H9 (cell line): Measurements from ENCODE around the gene SSTR5. TPM values are rescaled to one million over a fixed set of nuclear protein-coding genes. Genes with fewer than 3 reads are reported as not detected.

Experiments
- DNase-seq: peaks from one replicate; pipeline ENCODE4 v3.0.0-alpha.2; 2017
- H2AFZ ChIP-seq: one replicate; pipeline ENCODE4 v1.6.1; 2013; ENCODE audit warnings: mild to moderate bottlenecking, low read length, control low read depth, moderate library complexity
- H2AK5ac ChIP-seq: 2 replicates; pipeline ENCODE4 v1.6.1; 2013; ENCODE audit warnings: low read length, control low read depth, mixed read lengths; ENCODE audit not compliant: insufficient read length
- H2BK120ac ChIP-seq: one replicate; pipeline ENCODE4 v1.6.1; 2013; ENCODE audit warnings: low read depth, mild to moderate bottlenecking, low read length, control low read depth, inconsistent platforms; ENCODE audit not compliant: poor library complexity, severe bottlenecking
- H2BK12ac ChIP-seq: 2 replicates; pipeline ENCODE4 v1.6.1; 2013; ENCODE audit warnings: low read length, control low read depth, mixed read lengths, low read depth; ENCODE audit not compliant: insufficient read length
- H2BK15ac ChIP-seq: 2 replicates; pipeline ENCODE4 v1.6.1; 2013; ENCODE audit warnings: low read depth, low read length, control low read depth
- H2BK20ac ChIP-seq: one replicate; pipeline ENCODE4 v1.6.1; 2013; ENCODE audit warnings: low read depth, mild to moderate bottlenecking, low read length, control low read depth, inconsistent platforms; ENCODE audit not compliant: poor library complexity, severe bottlenecking
- H2BK5ac ChIP-seq: 2 replicates; pipeline ENCODE4 v1.6.1; 2013; ENCODE audit warnings: low read length, control low read depth, mixed read lengths; ENCODE audit not compliant: insufficient read length
- H3K14ac ChIP-seq: 2 replicates; pipeline ENCODE4 v1.6.1; 2013; ENCODE audit warnings: low read length, control low read depth; ENCODE audit not compliant: insufficient read depth
- H3K18ac ChIP-seq: 2 replicates; pipeline ENCODE4 v1.6.1; 2013; ENCODE audit warnings: low read depth, mild to moderate bottlenecking, mixed read lengths, low read length, control low read depth; ENCODE audit not compliant: insufficient read length
- H3K23ac ChIP-seq: 2 replicates; pipeline ENCODE4 v1.6.1; 2013; ENCODE audit warnings: low read length, control low read depth, mixed read lengths, low read depth; ENCODE audit not compliant: insufficient read length
- H3K23me2 ChIP-seq: 2 replicates; pipeline ENCODE4 v1.6.1; 2013; ENCODE audit warnings: low read depth, mild to moderate bottlenecking, mixed read lengths, low read length, control low read depth; ENCODE audit not compliant: insufficient read length, poor library complexity, severe bottlenecking
- H3K27ac ChIP-seq: 2 replicates; pipeline ENCODE4 v1.5.1; 2013; ENCODE audit warnings: low read length, control low read depth, mixed read lengths, low read depth; ENCODE audit not compliant: insufficient read length
- H3K27me3 ChIP-seq: 2 replicates; pipeline ENCODE4 v1.6.1; 2013; ENCODE audit warnings: low read length, control low read depth, inconsistent platforms; ENCODE audit not compliant: insufficient read depth
- H3K4ac ChIP-seq: 2 replicates; pipeline ENCODE4 v1.6.1; 2013; ENCODE audit warnings: low read depth, mild to moderate bottlenecking, control low read depth, inconsistent platforms, low read length, moderate library complexity
- H3K4me1 ChIP-seq: 2 replicates; pipeline ENCODE4 v1.6.1; 2013; ENCODE audit warnings: low read length, control low read depth, inconsistent platforms; ENCODE audit not compliant: insufficient read depth
- H3K4me2 ChIP-seq: 2 replicates; pipeline ENCODE4 v1.6.1; 2013; ENCODE audit warnings: low read length, control low read depth, mixed read lengths; ENCODE audit not compliant: insufficient read length, insufficient read depth
- H3K56ac ChIP-seq: 2 replicates; pipeline ENCODE4 v1.6.1; 2013; ENCODE audit warnings: low read depth, mild to moderate bottlenecking, mixed read lengths, low read length, control low read depth; ENCODE audit not compliant: insufficient read length
- H3K79me1 ChIP-seq: 2 replicates; pipeline ENCODE4 v1.6.1; 2013; ENCODE audit warnings: low read depth, mild to moderate bottlenecking, moderate library complexity, low read length, control low read depth, inconsistent platforms; ENCODE audit not compliant: insufficient read depth, poor library complexity, severe bottlenecking
- H3K79me2 ChIP-seq: 2 replicates; pipeline ENCODE4 v1.6.1; 2013; ENCODE audit warnings: low read length, control low read depth, inconsistent platforms; ENCODE audit not compliant: insufficient read depth
- H3K9ac ChIP-seq: 2 replicates; pipeline ENCODE4 v1.6.1; 2013; ENCODE audit warnings: low read length, control low read depth, mixed read lengths; ENCODE audit not compliant: insufficient read length; ENCODE audit errors: extremely low read depth
- H3K9me3 ChIP-seq: one replicate; pipeline ENCODE4 v1.6.1; 2013; ENCODE audit warnings: low read depth, low read length, inconsistent platforms; ENCODE audit not compliant: control insufficient read depth
- H3T11ph ChIP-seq: one replicate; pipeline ENCODE4 v1.6.1; 2013; ENCODE audit warnings: mild to moderate bottlenecking, low read length, control low read depth, inconsistent platforms
- H4K20me1 ChIP-seq: one replicate; pipeline ENCODE4 v1.6.1; 2013; ENCODE audit not compliant: control insufficient read depth, insufficient read length, insufficient read depth
- H4K5ac ChIP-seq: 2 replicates; pipeline ENCODE4 v1.6.1; 2013; ENCODE audit warnings: low read depth, mild to moderate bottlenecking, mixed read lengths, low read length, control low read depth; ENCODE audit not compliant: insufficient read length
- H4K8ac ChIP-seq: replicated peaks from 2 replicates; pipeline ENCODE4 v1.6.1; 2013; ENCODE audit warnings: low read length, control low read depth, mixed read lengths, low read depth; ENCODE audit not compliant: insufficient read length
- H4K91ac ChIP-seq: 2 replicates; pipeline ENCODE4 v1.6.1; 2013; ENCODE audit warnings: low read depth, mild to moderate bottlenecking, moderate library complexity, mixed read lengths, low read length, control low read depth; ENCODE audit not compliant: insufficient read length
- H3K27ac Mint-ChIP-seq, 3 experiments: 2 replicates in 2 of 3; 3 replicates in 1 of 3; pipeline ENCODE4 v1.8.0; 2020 to 2021; ENCODE audit warnings: mixed read lengths in 3 of 3, mild to moderate bottlenecking in 1 of 3, moderate library complexity in 1 of 3
- H3K27me3 Mint-ChIP-seq: 2 replicates; pipeline ENCODE4 v1.8.0; 2021; ENCODE audit warnings: low read depth, mild to moderate bottlenecking, moderate library complexity, mixed read lengths
- H3K36me3 Mint-ChIP-seq, 3 experiments: 2 replicates in 2 of 3; 3 replicates in 1 of 3; pipeline ENCODE4 v1.8.0; 2020 to 2021; ENCODE audit warnings: low read depth in 3 of 3, mixed read lengths in 3 of 3; ENCODE audit not compliant: insufficient read depth in 1 of 3
- H3K4me1 Mint-ChIP-seq, 2 experiments: 2 replicates each; pipeline ENCODE4 v1.8.0; 2020; ENCODE audit warnings: mixed read lengths in 2 of 2
- H3K4me3 Mint-ChIP-seq, 2 experiments: 2 replicates in 1 of 2; 3 replicates in 1 of 2; pipeline ENCODE4 v1.8.0; 2020 to 2021; ENCODE audit warnings: mild to moderate bottlenecking in 2 of 2, mixed read lengths in 2 of 2, moderate library complexity in 1 of 2
- H3K9me3 Mint-ChIP-seq, 2 experiments: 2 replicates in 1 of 2; 3 replicates in 1 of 2; pipeline ENCODE4 v1.8.0; 2020; ENCODE audit warnings: mild to moderate bottlenecking in 2 of 2, mixed read lengths in 2 of 2, moderate library complexity in 1 of 2
- CTCF ChIP-seq: fragments of 200-600 bp; sonication (generic); conservative IDR thresholded peaks from 3 replicates; pipeline ENCODE4 v1.8.0; 2021; ENCODE audit warnings: antibody characterized with exemption, mild to moderate bottlenecking
- WGBS: extraction: QIAGEN DNeasy Blood & Tissue Kit; methylation state at CpG from one replicate; pipeline ENCODE4 v1.1.7; 2013; ENCODE audit warnings: missing lambda C conversion rate, low lambda C conversion rate, mixed read lengths; ENCODE audit not compliant: insufficient read length; ENCODE audit errors: extremely low coverage; 5-methylcytosine and 5-hydroxymethylcytosine counted together
- total RNA-seq: library from RNA; stranded (reverse); gene quantifications from 2 replicates; pipeline ENCODE4 v1.2.1, GENCODE V29; 2021

SSTR5 gene
- total RNA-seq, 1 experiment from 2014 or later = 0.22 TPM

DNA sequence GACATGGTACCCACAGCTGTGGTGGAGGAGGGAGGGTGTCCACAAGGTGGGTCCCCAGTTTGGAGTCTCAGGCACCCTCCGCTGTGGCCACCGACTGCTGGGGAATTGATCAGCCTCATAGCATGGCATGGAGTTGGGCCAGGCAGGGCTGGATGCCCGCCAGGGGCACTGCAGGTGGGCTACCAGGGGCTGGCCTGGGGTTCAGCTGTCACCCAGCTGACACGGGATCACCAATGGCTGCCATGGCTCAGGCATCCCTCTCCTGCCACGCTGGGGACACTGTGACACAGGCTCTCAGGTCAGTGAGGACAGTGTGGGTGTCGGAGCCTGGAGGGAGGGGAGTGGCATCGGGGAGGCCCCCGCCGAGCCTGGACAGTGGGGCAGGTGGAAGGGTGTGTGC is 19.8 kb upstream of the SSTR5 start:
- H3K27ac Mint-ChIP-seq = no peak overlapping the region
- Histone ChIP-seq H3K27me3 (no peaks in the 10 kb centered on the region), H3K56ac (no peak overlapping the region), H3K4ac (no peak overlapping the region), H3K23me2 (peaks cover 4% of the 10 kb centered on the region), H3K79me1 (no peaks in the 10 kb centered on the region), H3K9ac (no peak overlapping the region), H3K4me2 (no peak overlapping the region), H2AK5ac (no peak overlapping the region), H3K79me2 (no peaks in the 10 kb centered on the region), H3T11ph (no peak overlapping the region), H4K8ac (no peak overlapping the region), H3K18ac (no peak overlapping the region), H2BK15ac (no peak overlapping the region), H3K27ac (no peak overlapping the region), H3K4me1 (no peaks in the 10 kb centered on the region), H2BK5ac (no peak overlapping the region), H4K5ac (no peak overlapping the region), H4K20me1 (no peaks in the 10 kb centered on the region), H3K14ac (no peak overlapping the region; the same call in 1 of the 2 replicates), H4K91ac (no peak overlapping the region), H2BK12ac (no peak overlapping the region), H2AFZ (no peak overlapping the region), H3K9me3 (no peaks in the 10 kb centered on the region), H3K23ac (no peak overlapping the region), H2BK120ac (no peak overlapping the region), H2BK20ac (no peak overlapping the region)
- H3K4me3 Mint-ChIP-seq = no peak overlapping the region
- DNase-seq = no peak
- H3K9me3 Mint-ChIP-seq = no peaks in the 10 kb centered on the region
- 0 out of 4 replicates have a peak, but pooled peaks cover 0 to 4% of the 10 kb centered on the region in 2 experiments for H3K4me1 Mint-ChIP-seq
- TF ChIP-seq CTCF = no peak
- H3K27me3 Mint-ChIP-seq = peaks cover 10% of the 10 kb centered on the region
- WGBS = no CpG with 5 or more reads among the region's 9 CpGs
- H3K36me3 Mint-ChIP-seq = no peaks in the 10 kb centered on the region
